KMS-11 (cell line): ENCODE data around the gene LHB.
"Not testable (repeated sequence)": the region's sequence is repeated elsewhere in the genome, so short reads cannot be mapped to it uniquely, and the experiment has no call there.

ENCODE experiments used
- H2AFZ ChIP-seq: fragments of 200-600 bp; sonication (generic); 2 replicates; pipeline ENCODE4 v1.6.1; 2016; ENCODE audit warnings: antibody characterized with exemption, mixed run types, low read depth
- H3K27ac ChIP-seq: fragments of 200-600 bp; sonication (generic); 2 replicates; pipeline ENCODE4 v1.6.1; 2016; ENCODE audit warnings: mild to moderate bottlenecking, mixed run types
- H3K27me3 ChIP-seq: fragments of 200-600 bp; sonication (generic); 2 replicates; pipeline ENCODE4 v1.6.1; 2017; ENCODE audit warnings: mild to moderate bottlenecking, low read depth, mixed run types, moderate library complexity; ENCODE audit not compliant: insufficient read depth
- H3K36me3 ChIP-seq: fragments of 200-600 bp; sonication (generic); 2 replicates; pipeline ENCODE4 v1.6.1; 2017; ENCODE audit warnings: mild to moderate bottlenecking, mixed run types; ENCODE audit not compliant: insufficient read depth
- H3K4me1 ChIP-seq: fragments of 200-600 bp; sonication (generic); 2 replicates; pipeline ENCODE4 v1.6.1; 2016; ENCODE audit warnings: mild to moderate bottlenecking, low read depth, mixed run types; ENCODE audit not compliant: poor library complexity, severe bottlenecking
- H3K4me2 ChIP-seq: fragments of 200-600 bp; sonication (generic); 2 replicates; pipeline ENCODE4 v1.7.0; 2016; ENCODE audit warnings: mild to moderate bottlenecking, mixed run types
- H3K4me3 ChIP-seq: fragments of 200-600 bp; sonication (generic); IDR thresholded peaks from 2 replicates; pipeline ENCODE4 v1.6.1; 2017; ENCODE audit warnings: low read depth, low read length, mixed read lengths; ENCODE audit not compliant: insufficient read depth
- H3K79me2 ChIP-seq: fragments of 200-600 bp; sonication (generic); 2 replicates; pipeline ENCODE4 v1.6.1; 2016; ENCODE audit warnings: low read depth, mixed run types; ENCODE audit not compliant: insufficient read depth
- H3K9ac ChIP-seq: fragments of 200-600 bp; sonication (generic); 2 replicates; pipeline ENCODE4 v1.6.1; 2016; ENCODE audit warnings: mild to moderate bottlenecking, mixed run types
- H4K20me1 ChIP-seq: fragments of 200-600 bp; sonication (generic); 2 replicates; pipeline ENCODE4 v1.6.1; 2016; ENCODE audit warnings: mild to moderate bottlenecking, mixed run types; ENCODE audit not compliant: insufficient read depth
- CTCF ChIP-seq: fragments of 200-600 bp; sonication (generic); conservative IDR thresholded peaks from 2 replicates; pipeline ENCODE4 v1.6.1; 2017; ENCODE audit warnings: low read depth, mild to moderate bottlenecking, antibody characterized with exemption, low read length, moderate library complexity, mixed read lengths

The LHB gene

GRCh38 chr19:49022116-49022515 is 5.2 kb upstream of the LHB start:
- Histone ChIP-seq H3K4me1 (no peaks in the 10 kb centered on the region), H3K27me3 (peaks cover 35% of the 10 kb centered on the region), H3K9ac (no peak overlapping the region), H3K79me2 (no peaks in the 10 kb centered on the region), H3K4me2 (no peak overlapping the region), H3K27ac (no peak overlapping the region), H4K20me1 (no peaks in the 10 kb centered on the region), H3K36me3 (no peaks in the 10 kb centered on the region), H2AFZ (no peak overlapping the region), H3K4me3 (no peak overlapping the region)
- TF ChIP-seq CTCF: no peak

- H3K4me2 ChIP-seq: no peak overlapping the region
- peaks cover 33% of the 10 kb centered on the region for H3K27me3 ChIP-seq
- no peak overlapping the region for H3K4me3 ChIP-seq
- no peak for TF ChIP-seq CTCF
- H3K36me3 ChIP-seq: no peaks in the 10 kb centered on the region
- no peak overlapping the region for H3K27ac ChIP-seq
- no peaks in the 10 kb centered on the region for H4K20me1 ChIP-seq
- no peak overlapping the region for H2AFZ ChIP-seq
- H3K4me1 ChIP-seq: no peaks in the 10 kb centered on the region
- no peaks in the 10 kb centered on the region for H3K79me2 ChIP-seq
- no peak overlapping the region for H3K9ac ChIP-seq
Observed at GRCh38 chr19:49020931-49021895, 4.3 kb upstream of the LHB start.

- H3K9ac ChIP-seq: no peak overlapping the region
- H3K4me2 ChIP-seq: no peak overlapping the region
- no peaks in the 10 kb centered on the region for H3K79me2 ChIP-seq
- no peak for TF ChIP-seq CTCF
- peaks cover 30% of the 10 kb centered on the region for H3K27me3 ChIP-seq
- no peak overlapping the region for H3K4me3 ChIP-seq
- H3K4me1 ChIP-seq: no peaks in the 10 kb centered on the region
- no peaks in the 10 kb centered on the region for H4K20me1 ChIP-seq
- no peak overlapping the region for H3K27ac ChIP-seq
- no peaks in the 10 kb centered on the region for H3K36me3 ChIP-seq
- H2AFZ ChIP-seq: no peak overlapping the region
Observed at GRCh38 chr19:49020342-49020741, 3.5 kb upstream of the LHB start.

- peaks cover 30% of the 10 kb centered on the region for H3K27me3 ChIP-seq
- no peak for TF ChIP-seq CTCF
- no peak overlapping the region for H3K4me3 ChIP-seq
- H2AFZ ChIP-seq: peak overlapping the region; percentile 41; the same call in 1 of the 2 replicates
- H4K20me1 ChIP-seq: no peaks in the 10 kb centered on the region
- H3K79me2 ChIP-seq: no peaks in the 10 kb centered on the region
- H3K27ac ChIP-seq: no peak overlapping the region
- no peaks in the 10 kb centered on the region for H3K4me1 ChIP-seq
- peak overlapping the region; percentile 73 for H3K4me2 ChIP-seq
- no peak overlapping the region for H3K9ac ChIP-seq
- H3K36me3 ChIP-seq: no peaks in the 10 kb centered on the region
Observed at GRCh38 chr19:49019242-49019932, 2.5 kb upstream of the LHB start.

GRCh38 chr19:49018388-49019241 is 1.7 kb upstream of the LHB start:
- H3K4me2 ChIP-seq: peak overlapping the region; percentile 73
- H3K4me3 ChIP-seq, H4K20me1 ChIP-seq, H3K4me1 ChIP-seq, H3K27ac ChIP-seq, H3K9ac ChIP-seq, H3K79me2 ChIP-seq, H3K36me3 ChIP-seq: not testable (repeated sequence)
- peak overlapping the region; percentile 41; the same call in 1 of the 2 replicates for H2AFZ ChIP-seq
- peaks cover 30% of the 10 kb centered on the region for H3K27me3 ChIP-seq
